Endometrial microvascular endothelial cells (primary cell): Measurements from ENCODE around the gene DYSF. TPM values are rescaled to one million over a fixed set of nuclear protein-coding genes. Genes with fewer than 3 reads are reported as not detected.
"Not testable (repeated sequence)": the region's sequence is repeated elsewhere in the genome, so short reads cannot be mapped to it uniquely, and the experiment has no call there.

Source experiments
- in situ Hi-C: cut with HindIII; loops from 2 replicates; pipeline ENCODE4 v1.10.0; 2017; ENCODE audit warnings: low sequenced_read_pairs, low pct_unique_long_range_greater_than_20kb; ENCODE audit errors: inconsistent ontology term
- total RNA-seq: library from RNA; depleted of rRNA; stranded (reverse); fragments of >200 nt; gene quantifications from one replicate; pipeline ENCODE4 v1.2.3, GENCODE V29; 2015; ENCODE audit errors: inconsistent ontology term

Gene DYSF
- total RNA-seq, 1 donor from 2014 or later, result 97.4 TPM

DNA sequence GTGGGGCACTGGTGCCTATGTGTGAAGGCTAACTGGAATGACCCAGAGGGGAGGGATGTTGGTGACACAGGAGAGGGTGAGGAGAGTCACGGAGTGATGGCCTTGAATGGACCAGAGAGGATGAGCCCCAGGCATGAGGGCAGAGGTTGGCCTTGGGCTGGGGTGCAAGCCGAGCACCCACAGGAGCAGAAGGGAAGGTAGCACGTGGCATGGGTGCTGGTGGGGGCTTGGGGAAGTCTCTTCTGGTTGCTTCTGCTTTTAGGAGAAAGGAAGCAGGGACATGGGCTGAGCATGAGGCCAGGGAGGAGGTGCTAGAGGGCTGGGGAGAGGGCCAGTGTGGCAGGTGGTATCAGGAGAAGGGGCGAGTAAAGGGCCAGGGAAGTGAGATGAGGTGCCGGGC, 183.8 kb downstream of the DYSF start:
- in situ Hi-C loops, result no loop called here

DNA sequence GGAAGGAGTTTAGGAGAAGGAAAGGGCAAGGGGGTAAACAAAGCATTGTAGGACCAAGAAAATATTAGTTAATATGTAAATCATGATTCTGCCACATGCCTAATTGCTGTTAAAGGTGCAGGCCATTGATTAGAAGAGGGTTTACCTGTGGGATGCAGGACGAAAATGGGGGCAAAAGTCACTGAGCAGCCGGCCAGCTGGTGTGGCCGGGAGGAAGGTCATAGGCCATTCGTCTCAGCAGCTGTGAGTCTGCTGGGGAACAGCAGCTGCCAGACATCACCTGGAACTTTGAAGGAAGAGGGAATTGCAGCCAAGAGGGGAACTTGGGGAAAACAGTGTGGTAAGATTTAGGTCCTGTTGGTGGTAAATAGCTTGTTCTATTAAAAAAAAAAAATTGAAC, 184.4 kb downstream of the DYSF start:
- in situ Hi-C loops, result no loop called here

DNA sequence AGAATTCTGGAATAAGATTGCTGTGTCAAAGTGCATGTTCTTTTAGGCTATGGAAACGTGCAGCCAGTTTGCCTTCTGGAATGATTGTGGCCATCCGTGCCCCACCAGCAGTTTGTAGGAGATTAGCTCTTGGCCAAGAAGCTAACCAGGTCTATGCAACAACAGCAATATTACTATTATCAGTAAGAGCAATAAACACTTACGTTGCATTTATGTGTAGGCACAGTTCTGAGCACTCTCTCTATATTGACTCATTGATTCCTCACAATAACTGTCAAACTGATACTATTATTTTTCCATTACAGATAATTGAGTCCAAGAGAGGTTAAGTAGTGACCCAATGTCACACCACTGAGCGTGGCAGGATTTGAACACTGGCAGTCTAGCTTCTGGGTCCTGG, 186.4 kb downstream of the DYSF start:
- in situ Hi-C loops, result no loop called here

DNA sequence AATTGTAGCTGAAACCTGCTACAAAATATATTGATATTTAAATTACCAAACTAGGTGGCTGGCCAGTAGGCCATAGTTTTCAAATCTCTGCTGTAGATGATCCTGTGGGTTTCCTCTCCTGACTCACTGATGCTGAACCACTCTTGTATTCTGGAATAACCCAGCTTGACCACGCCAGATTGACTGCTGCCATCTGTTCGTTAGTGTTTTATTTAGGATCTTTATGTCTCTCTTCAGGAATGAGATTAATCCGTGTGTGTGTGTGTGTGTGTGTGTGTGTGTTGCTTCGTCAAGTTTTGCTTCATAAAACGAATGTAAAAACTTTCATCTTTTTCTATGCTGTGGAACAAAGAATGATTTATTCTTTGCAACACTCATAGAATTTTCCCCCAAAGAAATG, 187.1 kb downstream of the DYSF start:
- in situ Hi-C loops, result no loop called here

DNA sequence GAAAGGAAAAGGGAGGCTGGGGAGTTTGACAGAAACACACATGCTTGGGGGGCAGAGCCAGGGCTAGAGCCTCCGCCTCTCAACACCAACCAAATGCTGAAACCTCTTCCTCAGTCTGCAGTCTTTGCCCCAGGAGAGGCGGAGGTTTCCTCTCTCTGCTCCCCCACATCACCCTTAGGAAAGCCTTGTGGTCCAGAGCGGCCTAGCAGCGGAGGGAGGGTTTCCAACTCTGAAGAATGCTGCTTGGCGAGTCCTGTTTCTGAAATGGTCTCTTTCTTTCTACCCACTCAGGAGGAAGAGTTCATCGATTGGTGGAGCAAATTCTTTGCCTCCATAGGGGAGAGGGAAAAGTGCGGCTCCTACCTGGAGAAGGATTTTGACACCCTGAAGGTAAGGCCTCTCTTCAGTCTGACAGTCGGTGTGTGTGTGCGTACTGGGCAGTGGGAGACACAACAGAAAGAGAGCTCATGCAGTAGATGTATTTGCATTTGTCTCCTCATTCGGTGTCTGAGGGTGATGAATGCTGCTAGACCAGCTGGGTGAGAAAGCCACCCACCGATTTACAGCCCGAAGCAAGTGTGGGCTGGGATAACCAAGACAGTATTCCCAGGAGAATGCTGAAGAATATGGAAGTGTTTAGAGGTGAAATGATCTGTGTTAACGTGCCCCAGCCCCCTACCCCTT, 190.5 kb downstream of the DYSF start:
- in situ Hi-C loops, result no loop called here

DNA sequence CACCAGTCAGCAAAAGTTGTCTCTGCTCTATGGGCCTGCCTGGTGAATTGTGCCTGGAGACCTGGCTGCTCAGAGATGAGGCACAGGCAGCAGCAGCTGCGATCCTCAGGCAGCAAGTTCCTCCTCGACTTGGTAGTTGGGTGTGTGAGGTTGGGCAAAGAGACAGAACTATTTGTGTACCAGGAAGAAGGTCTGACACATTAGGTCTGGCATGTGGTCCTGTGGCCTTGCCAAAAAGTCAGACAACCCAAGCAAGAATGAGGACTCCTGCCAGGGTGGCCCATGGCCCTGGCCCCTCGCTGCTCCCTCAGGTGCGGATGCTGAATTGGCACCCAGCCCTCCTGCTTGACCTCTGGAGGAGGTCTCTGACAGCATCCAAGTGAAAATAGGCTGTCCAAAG, 192.7 kb downstream of the DYSF start:
- in situ Hi-C loops, result no loop called here

DNA sequence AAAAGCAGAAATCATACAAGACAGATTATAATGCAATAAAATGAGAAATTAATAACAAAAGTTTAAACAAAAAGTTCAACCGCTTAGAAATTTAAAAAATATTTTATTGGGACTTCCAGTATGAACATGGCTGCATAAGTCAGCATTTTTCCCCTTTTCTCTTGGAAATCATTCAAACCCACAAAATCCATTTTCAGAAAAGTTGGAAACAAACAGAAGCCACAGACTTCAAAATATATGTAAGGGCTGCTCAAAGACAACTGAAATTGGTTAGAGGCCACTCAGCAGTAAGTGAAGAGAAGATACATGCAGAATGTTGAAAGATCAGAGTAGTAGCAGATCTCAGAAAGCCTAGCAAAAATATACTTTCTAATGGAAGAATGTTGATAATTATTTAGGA, 194.0 kb downstream of the DYSF start:
- in situ Hi-C loops, result no loop called here

DNA sequence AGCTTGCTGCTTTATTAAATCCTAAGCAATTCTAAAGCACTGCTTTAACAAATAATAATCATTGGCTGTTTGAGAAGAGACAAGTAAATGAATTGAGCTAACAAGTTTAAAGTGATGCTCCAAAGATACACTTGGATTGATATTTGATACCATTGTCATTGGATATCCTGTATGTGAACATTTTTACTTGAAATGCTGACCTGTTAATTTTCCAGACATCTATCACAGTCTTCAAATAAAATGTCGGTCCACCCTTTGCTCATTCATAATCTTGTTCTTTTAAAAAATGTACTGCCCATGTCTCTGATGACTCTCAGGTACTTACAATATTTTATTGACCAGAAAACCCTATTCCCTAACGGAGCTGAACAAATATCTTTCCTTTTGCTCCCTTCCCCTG, 202.1 kb downstream of the DYSF start:
- in situ Hi-C loops, result no loop called here

DNA sequence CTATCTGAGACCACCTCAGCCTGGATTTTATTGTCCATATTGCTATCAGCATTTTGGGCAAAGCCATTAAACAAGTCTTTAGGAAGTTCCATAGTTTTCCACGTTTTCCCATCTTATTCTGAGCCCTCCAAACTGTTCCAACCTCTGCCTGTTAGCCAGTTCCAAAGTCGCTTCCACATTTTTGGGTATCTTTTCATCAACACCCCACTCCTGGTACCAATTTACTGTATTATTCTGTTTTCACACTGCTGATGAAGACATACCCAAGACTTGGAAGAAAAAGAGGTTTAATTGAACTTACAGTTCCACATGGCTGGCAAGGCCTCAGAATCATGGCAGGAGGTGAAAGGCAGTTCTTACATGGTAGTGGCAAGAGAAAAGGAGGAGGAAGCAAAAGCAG, 204.9 kb downstream of the DYSF start:
- in situ Hi-C loops, result not testable (repeated sequence)

DNA sequence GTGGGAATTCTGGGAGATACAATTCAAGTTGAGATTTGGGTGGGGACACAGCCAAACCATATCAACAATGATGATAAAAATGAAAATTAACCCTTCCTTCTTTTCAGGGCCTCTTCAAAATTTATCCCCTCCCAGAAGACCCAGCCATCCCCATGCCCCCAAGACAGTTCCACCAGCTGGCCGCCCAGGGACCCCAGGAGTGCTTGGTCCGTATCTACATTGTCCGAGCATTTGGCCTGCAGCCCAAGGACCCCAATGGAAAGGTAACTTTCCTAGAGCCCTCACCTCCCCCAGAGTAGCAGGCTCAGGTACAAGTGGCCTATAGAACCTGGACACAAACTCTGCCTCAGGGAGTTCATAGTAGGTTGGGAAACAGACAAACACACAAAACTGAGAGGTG, 205.4 kb downstream of the DYSF start:
- in situ Hi-C loops, result no loop called here

DNA sequence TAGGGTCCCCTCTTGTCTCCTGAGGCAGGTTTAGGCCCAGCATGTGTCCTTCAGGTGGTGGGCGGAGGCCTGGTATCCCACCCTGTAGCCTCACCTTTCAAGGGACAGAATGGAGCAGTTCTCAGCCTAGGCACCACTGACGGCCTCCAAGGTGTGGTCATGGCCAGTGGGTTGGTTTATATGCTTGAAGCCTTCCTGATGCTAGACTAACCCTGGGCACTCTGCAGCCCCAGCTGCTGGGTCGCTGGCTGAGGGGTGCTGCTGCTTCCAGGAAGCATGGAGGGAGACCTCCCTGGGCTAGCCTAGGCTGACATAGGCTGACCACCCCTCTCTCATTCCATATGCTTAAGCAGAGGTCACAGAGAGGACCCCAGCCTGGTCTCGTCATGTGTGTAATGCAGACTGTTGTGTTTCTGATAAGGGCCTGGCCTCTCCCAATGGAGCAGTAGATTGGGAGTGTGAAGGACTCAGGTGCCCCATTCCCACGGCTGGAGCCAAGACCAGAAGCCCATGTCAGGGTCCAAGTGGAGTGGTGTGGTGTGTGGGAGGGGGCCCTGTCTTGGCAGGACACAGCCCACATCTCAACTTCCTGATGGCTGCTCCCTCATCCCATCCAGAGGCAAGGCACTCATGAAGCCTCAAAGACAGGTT, 206.6 kb downstream of the DYSF start:
- in situ Hi-C loops, result no loop called here

DNA sequence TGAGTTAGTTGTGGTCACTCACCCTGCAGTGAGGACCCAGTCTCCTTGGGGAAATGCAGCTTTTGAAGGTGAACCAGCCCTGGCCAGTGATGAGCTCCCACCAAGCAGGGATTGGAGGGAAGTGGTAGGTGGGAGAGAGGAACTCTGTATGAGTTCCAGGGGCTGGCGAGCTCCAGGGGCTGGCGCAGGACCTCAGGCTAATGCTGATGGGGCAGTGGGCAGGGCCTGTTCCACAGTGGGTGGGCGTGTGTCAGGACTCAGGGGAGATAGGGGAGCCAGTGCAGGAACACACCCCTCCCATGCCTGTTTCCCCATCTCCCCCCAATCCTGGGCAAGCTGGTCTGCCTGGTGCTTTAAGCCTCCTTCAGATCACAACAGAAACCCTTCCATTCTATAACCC, 208.4 kb downstream of the DYSF start:
- in situ Hi-C loops, result no loop called here

DNA sequence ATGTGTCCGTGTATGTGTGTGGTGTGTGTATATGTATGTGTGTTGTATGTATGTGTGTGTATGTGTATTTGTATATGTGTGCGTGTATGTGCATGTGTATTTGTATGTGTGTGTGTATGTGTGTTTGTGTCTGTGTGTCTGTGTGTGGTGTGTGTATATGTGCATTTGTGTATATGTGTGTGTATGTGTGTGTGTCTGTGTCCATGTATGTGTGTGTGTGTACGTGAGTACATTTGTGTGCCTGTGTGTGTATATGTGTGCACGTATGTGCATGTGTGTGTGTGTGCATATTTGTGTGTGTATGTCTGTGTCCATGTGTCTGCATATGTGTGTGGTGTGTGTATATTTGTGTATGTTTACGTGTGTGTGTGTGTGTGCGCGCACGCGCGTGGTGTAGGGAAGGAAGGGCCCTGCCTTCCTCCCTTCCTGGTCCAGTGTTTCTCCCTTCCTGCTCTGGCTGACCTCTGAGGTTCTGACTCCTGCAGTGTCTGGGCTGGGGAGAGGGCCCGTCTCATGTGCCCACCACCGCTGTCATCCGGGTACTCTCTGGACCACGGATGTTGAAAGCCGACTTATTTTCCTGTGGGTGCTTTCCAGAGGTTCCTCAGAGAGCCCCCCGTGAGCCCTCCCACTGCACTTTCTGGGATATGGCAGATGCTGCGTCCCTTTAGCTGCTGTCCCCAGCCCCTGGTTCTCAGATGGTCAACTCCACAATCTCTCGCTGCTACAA, 209.5 kb downstream of the DYSF start:
- in situ Hi-C loops, result no loop called here

DNA sequence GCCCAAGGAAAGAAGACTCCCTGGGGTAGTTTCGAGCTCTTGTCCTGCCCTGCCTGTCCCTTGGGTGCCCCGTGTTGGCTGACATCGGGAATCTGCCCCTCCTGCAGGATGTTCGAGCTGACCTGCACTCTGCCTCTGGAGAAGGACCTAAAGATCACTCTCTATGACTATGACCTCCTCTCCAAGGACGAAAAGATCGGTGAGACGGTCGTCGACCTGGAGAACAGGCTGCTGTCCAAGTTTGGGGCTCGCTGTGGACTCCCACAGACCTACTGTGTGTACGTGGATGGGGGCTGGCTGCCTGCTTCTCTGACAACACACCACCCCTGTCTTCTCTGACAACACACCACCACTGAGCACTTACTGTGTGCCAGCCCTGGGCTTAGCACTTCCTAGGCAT, 210.8 kb downstream of the DYSF start:
- in situ Hi-C loops, result no loop called here

DNA sequence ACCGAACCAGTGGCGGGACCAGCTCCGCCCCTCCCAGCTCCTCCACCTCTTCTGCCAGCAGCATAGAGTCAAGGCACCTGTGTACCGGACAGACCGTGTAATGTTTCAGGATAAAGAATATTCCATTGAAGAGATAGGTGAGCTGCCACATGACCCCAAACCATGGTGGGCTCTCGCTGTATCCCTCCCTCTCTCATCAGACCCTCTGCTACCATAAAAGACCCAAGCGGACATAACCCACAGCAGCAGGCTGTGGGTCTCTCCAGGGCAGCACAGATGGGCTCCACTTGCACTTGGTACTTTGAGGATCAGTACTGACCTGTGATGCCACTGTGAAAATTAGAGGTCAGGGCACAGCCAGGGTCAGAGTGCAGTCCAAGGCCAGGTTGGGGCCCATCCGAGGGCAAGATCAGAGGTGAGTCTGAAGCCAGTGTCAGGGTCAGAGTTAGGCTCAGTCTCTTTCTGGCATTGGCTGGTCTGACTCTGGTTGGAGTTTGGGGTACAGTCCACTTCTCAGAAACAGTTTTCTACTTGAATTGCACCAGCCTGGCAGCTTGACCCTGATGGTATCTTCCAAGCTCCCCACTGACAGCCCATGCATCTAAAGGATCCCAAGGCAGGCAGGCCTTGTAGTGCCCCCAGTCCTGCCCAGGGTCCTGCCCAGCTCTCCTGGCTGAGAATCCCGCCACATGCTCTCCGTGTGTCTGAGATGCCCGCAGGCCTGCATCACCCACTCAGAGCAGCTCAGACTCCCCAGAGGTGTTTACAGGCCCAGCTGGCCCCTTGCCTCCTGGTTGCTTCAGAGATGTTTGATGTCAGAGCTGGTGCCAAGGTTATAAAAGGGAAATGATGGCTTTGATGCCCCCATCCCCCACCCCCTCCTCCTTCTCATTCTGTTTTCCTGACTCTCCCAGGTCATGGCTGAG, 212.1 kb downstream of the DYSF start:
- in situ Hi-C loops, result no loop called here

DNA sequence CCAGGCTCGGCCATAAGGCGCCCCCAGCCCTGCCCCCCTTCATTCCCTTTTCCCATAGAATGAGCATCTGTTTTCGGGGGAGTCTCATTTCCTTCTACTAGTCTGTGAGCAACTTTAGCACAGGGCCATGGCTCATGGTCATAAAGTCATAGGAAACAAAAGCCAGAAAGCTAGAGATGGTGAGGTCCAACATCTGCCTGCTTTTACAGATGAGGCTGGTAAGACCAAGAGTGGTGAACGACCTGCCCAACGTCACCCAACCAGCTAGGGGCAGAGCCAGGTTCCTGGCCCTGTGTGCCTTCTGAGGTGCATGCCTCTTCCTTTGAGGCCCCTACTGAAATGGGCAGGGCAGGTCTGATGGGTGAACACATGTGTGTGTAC, 212.7 kb downstream of the DYSF start:
- in situ Hi-C loops, result no loop called here

DNA sequence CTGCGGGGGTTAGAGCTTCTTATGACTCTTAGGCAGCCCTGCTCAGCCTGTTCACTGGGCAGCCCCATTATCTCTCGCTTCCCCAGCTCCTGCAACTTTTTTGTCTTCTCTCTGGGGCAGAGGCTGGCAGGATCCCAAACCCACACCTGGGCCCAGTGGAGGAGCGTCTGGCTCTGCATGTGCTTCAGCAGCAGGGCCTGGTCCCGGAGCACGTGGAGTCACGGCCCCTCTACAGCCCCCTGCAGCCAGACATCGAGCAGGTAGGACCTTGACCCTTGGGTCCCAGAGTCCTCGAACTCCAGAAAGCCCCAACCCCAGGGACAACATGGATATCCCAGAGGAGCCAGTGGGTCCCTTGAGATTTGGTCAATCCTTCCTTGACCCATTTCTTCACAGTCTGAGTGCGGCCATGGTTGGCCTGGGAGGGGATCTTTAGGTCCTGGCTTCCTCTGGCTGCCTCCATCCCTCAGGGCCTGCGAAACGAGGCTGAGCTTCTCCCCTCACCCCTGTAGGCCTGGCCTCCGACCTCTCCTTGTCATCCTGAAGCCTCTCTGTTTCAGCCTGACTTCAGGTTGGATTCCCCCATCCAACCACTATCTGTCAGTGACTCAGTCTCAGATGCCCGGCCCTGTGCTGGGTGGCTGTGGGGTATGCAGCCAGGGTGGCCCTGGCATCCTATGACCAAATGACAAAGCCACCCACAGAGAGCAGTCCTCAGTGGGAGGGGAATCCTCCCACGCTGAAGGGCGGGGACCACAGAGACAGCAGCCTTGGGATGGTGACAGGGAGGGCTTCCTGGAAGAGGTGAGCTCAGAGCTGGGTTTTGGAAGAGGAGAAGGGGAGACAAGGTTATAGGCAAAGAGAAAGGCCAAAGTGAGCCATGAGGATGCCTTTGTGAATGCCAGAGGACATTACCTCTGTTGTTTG, 214.2 kb downstream of the DYSF start:
- in situ Hi-C loops, result no loop called here

DNA sequence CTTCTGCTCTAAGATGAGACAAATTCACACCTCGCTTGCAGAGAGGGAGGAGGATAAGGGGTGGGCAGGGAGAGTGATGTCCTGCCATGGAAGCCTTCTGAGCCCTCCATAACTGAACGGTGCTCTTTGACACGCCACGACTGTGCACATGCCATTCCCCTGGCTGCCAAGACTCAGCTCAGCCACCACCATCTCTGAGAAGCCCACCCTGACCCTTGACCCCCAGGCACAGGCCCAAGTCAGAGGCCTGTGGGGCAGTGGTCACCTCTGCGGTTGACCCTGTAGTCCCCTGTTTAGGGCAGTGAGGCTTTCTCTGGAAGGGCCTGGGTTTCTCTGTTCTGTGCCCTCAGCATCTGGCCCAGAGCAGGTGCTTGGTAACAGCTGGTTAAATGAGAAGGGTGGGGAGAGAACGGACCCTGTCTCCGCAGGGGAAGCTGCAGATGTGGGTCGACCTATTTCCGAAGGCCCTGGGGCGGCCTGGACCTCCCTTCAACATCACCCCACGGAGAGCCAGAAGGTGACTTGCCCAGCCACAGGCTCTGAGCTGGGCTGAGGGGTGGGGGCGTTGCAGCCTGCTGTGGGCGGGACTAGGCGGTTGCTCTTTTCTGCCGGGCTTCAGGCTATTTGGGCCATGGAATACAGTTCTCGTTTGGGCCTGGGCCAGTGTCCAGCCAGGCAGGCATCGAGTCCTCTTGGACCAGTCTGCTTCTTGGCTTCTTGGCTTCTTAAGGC, 215.1 kb downstream of the DYSF start:
- in situ Hi-C loops, result no loop called here
